GM20431 (cell line): ENCODE measurements around the gene PES1.
"Not testable (repeated sequence)": the region's sequence is repeated elsewhere in the genome, so short reads cannot be mapped to it uniquely, and the experiment has no call there.

Experiments
- in situ Hi-C: fragments of 300-500 bp; cut with MseI, MboI; formaldehyde crosslinking; loops from one replicate; pipeline ENCODE4 v1.15.0; 2020; ENCODE audit warnings: low sequenced_read_pairs; ENCODE audit not compliant: unreplicated experiment

Gene PES1

DNA sequence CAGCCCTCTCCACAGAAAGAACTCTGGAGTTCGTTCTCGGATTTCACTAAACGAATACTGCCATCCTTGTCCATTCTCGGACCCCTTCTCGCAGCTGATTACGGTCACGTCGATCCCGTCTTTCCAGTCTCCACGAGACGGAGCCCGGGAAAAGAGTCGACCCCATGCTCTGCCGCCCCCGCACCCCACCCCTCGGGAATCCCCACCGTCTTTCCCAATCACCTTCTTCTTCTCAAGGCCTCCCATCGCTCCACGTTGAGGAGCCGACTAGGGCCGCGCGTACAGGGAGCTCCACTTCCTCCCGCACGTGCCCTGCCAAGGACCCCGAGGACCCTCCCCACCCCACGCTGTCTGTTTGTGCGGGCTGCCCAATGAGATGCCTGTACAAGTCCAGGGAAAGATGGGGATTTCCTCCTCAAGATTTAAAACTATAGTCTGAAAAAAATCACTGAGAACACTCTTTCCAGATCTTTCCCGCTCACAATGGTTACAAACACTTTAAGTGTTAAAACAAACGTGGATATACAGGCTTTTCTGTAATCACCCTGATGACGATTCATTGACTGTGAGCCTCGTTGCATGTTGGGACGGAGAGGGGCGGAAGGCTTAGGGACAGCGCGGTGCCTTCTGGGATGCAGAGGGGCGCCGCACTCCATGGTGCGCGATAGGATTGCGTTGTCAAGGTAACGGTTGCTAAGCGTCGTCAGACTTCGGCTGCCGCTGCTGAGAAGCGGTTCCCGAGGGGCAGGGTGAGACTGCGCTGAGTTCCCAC lies at the start of gene PES1:
PES1 (minus strand) TSS at position 323 of the 772 bp plus-strand sequence; CDS start at position 246, 77 bp downstream.
- in situ Hi-C loops: no loop called here

DNA sequence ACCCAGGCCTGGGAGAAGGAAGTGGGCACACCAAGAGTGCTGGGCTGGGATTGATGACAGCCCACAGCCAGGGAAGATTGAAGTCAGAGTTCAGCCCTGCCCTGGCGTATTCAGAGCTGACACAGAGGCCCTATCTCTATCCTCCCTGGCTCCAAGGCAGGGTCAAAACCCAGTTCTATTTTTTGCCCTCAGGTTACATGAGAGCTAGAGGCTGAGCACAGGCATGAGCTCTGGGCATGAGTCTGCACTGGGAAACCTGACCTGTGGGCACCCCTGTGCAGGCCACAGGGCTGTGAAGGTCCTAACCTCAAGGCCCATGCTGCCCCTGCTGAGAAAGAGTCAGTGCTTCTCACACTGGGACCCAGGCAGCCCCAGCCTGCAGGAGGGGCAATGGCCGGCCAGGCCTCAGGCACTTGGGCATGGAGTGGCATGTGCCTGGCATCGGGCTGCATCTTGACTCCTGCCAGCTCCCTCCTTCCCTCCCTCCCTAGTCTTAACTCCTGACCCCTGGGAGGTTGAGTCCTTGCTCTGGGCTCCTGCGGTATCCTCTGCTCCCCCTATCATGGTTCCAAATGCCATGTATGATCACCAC lies 49.2 kb upstream of the PES1 start:
- in situ Hi-C loops: loop anchor here (25.0 kb wide), 1 partner anchor 246 kb away; no protein-coding TSS in a partner anchor

DNA sequence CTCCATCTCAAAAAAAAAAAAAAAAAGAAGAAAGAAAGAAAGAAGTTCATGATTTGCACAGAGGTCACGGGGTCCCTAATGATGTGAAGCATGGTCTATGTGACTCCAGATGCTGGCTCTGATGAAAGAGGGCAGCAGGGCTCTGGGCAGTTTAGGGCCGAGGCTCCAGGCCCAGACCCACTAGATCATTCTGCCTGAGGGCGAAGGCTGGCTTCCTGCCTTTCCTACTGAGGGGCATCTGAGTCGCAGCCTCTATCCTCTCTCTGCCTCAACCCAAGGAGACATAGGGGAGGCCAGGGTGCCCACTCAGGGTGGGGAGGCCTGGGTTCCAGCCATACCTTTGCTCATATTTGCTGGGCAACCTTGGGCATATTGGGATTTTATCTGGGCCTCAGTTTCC lies 48.7 kb upstream of the PES1 start:
- in situ Hi-C loops: loop anchor here (25.0 kb wide), 1 partner anchor 247 kb away; no protein-coding TSS in a partner anchor

DNA sequence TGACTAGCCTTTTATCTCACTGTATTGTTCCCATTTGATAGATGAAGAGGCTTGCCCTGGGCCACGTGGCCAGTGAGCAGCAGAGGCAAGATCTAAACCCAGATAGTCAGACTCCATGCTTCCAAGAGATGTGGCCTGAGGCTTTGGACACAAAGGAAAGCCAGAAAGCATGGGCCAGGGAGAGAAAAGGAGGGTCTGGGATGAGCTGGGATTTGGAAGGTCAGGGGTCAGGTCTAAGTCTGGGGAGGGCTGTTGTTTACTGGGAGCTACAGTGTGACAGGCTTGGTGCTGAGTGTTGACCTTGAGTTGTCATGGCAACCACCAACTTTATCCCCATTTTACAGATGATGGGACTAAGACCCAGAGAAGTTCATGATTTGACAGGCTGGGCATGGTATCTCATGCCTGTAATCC lies 46.0 kb upstream of the PES1 start:
- in situ Hi-C loops: loop anchor here (25.0 kb wide), 1 partner anchor 250 kb away; no protein-coding TSS in a partner anchor

DNA sequence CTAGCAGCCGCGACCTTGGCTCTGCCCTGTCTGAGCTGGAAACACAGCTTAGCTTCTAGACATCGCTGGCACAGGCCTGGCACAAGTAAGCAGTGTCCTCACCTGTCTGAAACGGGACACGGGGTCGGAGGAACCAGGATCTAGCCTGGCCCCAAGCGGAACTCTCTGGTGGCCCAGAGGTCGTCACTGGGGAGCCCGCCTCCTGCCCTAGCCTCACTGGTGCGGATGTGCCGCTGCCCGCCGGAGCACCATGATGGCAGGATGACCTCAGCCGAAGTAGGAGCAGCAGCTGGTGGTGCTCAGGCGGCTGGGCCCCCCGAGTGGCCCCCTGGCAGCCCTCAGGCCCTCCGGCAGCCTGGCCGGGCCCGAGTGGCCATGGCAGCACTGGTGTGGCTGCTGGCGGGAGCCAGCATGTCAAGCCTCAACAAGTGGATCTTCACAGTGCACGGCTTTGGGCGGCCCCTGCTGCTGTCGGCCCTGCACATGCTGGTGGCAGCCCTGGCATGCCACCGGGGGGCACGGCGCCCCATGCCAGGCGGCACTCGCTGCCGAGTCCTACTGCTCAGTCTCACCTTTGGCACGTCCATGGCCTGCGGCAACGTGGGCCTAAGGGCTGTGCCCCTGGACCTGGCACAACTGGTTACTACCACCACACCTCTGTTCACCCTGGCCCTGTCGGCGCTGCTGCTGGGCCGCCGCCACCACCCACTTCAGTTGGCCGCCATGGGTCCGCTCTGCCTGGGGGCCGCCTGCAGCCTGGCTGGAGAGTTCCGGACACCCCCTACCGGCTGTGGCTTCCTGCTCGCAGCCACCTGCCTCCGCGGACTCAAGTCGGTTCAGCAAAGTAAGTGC lies 44.7 kb upstream of the PES1 start:
- in situ Hi-C loops: loop anchor here (25.0 kb wide), 1 partner anchor 251 kb away; no protein-coding TSS in a partner anchor

DNA sequence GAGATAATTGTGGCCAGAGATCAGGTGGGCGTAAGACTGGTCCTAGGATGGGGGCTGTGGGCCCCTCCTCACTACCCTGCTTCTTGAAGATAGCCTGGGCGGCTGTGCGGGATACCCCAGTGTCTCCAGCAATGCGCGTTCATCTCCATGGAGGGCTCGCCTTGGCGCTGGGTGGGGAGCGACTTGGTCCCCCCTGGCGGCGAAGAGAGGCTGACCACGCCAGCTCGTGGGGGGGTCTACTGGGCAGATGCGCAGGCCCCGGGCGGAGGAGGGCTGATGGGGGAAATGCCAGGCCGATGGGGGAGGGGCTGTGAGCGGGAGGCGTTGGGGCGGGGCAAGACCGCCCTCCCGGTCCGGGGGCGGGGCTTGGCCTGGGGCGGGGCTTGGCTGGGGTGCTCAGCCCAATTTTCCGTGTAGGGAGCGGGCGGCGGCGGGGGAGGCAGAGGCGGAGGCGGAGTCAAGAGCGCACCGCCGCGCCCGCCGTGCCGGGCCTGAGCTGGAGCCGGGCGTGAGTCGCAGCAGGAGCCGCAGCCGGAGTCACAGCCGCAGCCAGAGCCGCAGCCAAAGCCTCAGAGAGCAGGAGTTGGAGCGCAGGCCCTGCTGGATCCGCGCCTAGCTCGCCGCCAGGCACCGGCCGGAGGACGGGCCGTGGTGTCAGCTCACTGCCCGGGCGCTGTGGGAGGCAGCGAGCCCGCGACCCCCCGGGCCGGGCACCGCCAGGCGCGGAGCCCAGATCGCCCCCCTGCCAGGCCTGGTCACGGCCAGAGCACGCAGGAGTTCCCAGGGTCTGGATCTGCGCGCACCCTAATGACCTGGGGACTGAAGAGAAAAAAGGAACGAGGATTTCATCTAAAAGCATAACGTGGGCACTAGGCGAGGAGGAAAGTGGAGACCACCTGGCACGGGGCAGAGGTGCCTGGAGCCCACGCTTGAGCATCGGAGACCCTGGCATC lies 43.8 kb upstream of the PES1 start, which contains the start of gene SLC35E4:
SLC35E4 (plus strand) TSS at position 509 of the 953 bp plus-strand sequence. CDS start 670 bp downstream, outside the sequence.
- in situ Hi-C loops: loop anchor here (25.0 kb wide), 1 partner anchor 252 kb away; no protein-coding TSS in a partner anchor

DNA sequence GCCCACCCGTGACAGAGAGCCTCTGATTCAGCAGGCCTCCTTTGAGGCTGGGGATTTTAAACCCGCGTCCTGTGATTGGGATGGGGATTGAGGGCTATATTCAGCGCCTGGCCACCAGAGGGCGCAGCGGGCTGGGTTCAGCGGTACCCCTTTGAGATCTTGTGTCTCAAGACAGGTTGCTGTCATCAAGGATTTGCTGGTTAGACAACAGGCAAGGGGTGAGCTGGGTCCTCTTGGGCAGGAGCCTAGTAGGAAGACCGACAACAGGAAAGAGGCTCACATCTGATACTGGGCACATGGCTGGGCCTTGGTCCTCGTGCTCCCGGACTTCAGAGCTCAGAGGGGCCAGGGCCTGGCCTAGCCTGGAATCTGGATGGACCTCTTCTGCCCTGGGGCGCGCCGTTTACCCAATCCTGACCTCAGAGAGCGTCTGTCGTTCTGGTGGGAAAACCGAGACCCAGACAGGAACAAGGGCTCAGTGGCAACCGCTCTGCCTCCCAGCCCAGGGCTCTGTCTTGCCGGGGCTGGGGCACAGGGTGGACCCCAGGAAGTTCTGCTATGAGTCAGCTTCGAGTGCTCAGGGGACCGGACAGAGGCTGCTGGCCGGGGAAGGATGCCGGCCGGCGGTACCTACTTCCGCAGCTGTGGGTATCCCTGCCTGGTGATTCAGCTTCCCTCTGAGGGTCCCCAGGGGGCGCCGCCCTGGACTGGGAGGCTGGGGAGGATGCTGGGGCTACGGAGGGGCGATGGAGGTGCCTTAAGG lies 42.9 kb upstream of the PES1 start:
- in situ Hi-C loops: loop anchor here (25.0 kb wide), 1 partner anchor 253 kb away; no protein-coding TSS in a partner anchor

DNA sequence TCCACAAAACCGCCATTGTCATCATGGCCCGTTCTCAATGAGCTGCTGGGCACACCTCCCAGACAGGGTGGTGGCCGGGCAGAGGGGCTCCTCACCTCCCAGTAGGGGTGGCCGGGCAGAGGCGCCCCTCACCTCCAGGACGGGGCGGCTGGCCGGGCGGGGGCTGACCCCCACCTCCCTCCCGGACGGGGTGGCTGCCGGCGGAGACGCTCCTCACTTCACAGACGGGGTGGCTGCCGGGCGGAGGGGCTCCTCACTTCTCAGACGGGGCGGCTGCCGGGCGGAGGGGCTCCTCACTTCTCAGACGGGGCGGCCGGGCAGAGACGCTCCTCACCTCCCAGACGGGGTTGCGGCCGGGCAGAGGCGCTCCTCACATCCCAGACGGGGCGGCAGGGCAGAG lies 39.8 kb upstream of the PES1 start:
- in situ Hi-C loops: loop anchor here (25.0 kb wide), 1 partner anchor 256 kb away; no protein-coding TSS in a partner anchor

DNA sequence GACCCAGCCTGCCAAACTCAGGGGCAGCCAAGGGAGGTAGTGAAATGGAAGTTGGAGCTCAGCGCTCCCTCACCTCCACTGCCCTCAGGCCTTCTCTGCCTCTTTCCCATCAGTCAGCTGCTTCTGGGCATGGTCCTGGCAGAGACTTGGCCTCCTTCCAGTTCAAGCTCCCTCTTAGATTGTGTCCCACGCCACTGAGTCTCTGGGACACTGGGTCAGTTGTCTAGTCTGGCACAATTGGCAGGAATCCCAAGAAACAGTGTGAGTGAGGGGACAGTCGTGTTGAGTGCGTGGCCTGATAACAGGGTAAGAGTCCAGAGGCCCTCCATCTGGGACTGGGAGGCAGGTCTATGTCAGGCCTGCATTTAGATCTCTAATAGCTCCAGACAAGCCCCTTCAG lies 36.8 kb upstream of the PES1 start:
- in situ Hi-C loops: loop anchor here (5.0 to 25.0 kb wide), 2 partner anchors 129 to 259 kb away; no protein-coding TSS in a partner anchor

DNA sequence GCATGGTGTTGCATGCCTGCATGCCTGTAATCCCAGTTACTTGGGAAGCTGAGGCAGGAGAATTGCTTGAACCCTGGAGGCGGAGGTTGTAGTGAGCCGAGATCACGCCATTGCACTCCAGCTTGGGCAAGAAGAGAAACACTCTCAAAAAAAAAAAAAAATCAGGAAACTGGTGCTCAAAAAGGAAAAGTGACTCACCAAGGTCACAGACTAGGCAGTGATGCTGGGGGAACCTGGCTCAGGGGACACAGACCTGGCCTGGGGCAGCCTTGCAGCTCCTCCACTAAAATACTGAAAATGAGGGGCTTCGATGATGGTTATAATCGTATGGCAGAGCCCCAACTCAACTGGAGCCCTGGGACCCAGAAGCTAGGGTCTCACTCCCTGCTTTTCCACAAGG lies 35.8 kb upstream of the PES1 start:
- in situ Hi-C loops: loop anchor here (5.0 to 25.0 kb wide), 2 partner anchors 130 to 260 kb away; no protein-coding TSS in a partner anchor

DNA sequence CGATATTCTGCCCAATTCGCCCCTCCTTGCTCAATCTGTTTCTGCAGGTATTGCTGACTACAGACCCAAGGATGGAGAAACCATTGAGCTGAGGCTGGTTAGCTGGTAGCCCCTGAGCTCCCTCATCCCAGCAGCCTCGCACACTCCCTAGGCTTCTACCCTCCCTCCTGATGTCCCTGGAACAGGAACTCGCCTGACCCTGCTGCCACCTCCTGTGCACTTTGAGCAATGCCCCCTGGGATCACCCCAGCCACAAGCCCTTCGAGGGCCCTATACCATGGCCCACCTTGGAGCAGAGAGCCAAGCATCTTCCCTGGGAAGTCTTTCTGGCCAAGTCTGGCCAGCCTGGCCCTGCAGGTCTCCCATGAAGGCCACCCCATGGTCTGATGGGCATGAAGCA lies 34.7 kb upstream of the PES1 start:
- in situ Hi-C loops: loop anchor here (5.0 to 25.0 kb wide), 2 partner anchors 131 to 261 kb away; no protein-coding TSS in a partner anchor

DNA sequence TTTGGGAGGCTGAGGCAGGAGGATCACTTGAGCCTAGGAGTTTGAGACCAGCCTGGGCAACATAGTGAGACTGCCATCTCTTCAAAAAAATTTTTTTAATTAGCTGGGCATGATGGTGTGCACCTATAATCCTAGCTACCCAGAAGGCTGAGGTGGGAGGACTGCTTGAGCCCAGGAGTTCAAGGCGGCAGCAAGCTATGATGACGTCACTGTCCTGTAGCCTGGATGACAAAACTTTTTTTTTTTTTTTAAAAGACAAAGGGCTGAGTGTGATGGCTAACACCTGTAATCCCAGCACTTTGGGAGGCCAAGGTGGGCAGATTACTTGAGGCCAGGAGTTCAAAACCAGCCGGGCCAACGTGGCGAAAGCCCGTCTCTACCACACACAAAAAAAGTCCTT lies 28.2 kb upstream of the PES1 start:
- in situ Hi-C loops: not testable (repeated sequence)

DNA sequence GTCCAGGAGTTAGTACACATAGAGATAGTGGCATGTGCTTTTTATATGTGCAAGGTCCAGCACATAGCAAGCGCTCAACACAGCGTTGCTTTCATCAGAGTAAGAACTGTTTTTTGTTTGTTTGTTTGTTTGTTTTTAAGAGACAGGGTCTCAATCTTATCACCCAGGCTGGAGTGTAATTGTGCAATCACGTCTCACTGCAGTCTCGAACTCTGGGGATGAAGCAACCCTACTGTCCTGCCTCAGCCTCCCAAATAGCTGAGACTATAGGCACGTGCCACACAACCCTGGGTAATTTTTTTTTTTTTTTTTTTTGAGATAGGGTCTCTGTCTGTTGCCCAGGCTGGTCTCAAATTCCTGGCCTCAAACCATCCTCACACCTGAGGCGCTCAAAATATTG lies 26.1 kb upstream of the PES1 start:
- in situ Hi-C loops: no loop called here

DNA sequence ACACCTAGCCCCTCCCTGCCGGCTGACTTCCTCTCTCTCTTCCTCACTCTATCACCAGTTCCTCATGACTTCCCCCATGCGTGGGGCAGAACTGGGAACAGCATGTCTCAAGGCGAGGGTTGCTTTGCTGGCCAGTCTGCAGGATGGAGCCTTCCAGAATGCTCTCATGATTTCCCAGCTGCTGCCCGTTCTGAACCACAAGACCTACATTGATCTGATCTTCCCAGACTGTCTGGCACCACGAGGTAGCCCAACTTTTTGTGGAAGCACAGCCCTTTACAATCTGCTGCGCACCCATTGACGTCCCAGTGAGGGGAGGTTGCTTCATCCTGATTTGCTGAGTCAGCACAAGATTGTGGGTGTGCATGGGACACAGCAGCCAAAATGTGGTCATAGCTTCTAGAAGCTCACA lies 23.8 kb upstream of the PES1 start:
- in situ Hi-C loops: no loop called here

DNA sequence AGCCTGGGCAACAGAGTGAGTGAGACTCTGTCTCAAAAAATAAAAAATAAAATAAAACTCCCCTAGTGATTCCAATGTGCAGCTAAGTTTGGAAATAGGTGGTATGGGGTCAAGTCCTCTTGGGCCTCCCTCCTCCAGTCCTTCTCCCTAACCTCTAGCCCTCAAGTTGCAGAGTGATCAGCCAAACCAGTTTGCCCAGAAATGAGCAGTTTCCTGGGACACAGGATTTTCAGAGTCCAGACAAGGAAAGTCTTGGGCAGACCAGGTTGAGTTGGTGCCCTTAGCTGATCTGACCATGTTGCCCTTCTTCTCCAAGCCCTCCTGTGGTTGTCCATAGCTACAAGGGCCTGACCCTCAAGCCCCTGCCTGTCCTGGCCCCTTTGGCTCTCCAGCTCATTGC lies 23.2 kb upstream of the PES1 start:
- in situ Hi-C loops: no loop called here

DNA sequence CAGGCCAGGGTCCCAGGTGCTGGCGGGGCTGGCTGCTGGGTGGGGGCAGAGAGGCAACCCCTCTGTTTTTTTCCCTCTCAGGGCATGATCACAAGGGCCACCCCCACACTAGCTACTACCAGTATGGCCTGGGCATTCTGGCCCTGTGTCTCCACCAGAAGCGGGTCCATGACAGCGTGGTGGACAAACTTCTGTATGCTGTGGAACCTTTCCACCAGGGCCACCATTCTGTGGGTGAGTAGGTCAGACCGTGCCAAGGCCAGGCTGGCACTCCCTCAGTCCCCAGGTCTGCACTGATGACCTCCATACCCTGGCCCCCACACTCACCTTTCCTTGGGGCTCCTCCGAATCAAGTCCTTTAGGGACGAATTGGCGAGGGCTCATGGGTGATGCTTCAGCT lies 22.6 kb upstream of the PES1 start:
- in situ Hi-C loops: no loop called here

DNA sequence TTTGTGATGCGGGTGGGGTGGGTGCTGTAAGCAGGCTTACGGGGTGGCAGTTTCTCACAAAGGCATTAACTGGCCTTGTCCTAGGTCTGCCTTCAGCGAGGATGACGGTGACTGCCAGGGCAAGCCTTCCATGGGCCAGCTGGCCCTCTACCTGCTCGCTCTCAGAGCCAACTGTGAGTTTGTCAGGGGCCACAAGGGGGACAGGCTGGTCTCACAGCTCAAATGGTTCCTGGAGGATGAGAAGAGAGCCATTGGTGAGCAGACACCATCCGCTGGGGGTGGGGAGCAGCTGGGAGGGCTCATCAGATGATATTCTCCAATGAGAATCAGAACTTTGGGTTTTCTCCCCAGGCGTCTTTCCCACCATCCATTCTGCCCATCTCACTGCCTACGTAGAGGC lies 21.1 kb upstream of the PES1 start:
- in situ Hi-C loops: no loop called here

DNA sequence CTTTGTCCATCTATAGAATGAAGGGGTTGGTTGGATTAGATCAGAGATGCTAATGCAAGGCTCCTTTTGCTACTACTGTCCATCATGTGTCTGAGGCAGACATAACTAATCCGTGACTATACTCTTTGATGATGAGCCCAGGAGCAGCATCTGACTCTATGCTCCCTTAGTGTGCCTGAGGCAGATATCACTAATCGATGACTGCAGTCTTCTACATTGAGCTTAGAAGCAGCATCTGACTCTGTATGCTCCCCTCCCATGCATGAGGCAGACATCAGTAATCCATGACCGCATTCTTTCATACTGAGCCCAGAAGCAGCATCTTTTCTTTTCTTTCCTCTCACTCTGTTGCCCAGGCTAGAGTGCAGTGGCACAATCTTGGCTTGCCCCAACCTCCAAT lies 19.5 kb upstream of the PES1 start:
- in situ Hi-C loops: no loop called here
